Ishikawa (cell line): ENCODE results near the gene UTP15.

Source experiments
- CEBPB ChIP-seq: IDR thresholded peaks from 2 replicates; pipeline ENCODE4 v1.6.1; 2012
- CREB1 ChIP-seq: IDR thresholded peaks from 2 replicates; pipeline ENCODE4 v1.6.1; 2012; ENCODE audit warnings: low read depth
- EGR1 ChIP-seq: IDR thresholded peaks from 2 replicates; pipeline ENCODE4 v1.6.1; 2012
- EP300 ChIP-seq: IDR thresholded peaks from 2 replicates; pipeline ENCODE4 v1.6.1; 2012; ENCODE audit warnings: borderline replicate concordance
- FOXM1 ChIP-seq: IDR thresholded peaks from 2 replicates; pipeline ENCODE4 v1.6.1; 2012; ENCODE audit warnings: low read depth, borderline replicate concordance
- NFIC ChIP-seq: IDR thresholded peaks from 2 replicates; pipeline ENCODE4 v1.6.1; 2012
- RAD21 ChIP-seq: IDR thresholded peaks from 2 replicates; pipeline ENCODE4 v1.6.1; 2012; ENCODE audit warnings: low read depth
- TAF1 ChIP-seq: IDR thresholded peaks from 2 replicates; pipeline ENCODE4 v1.6.1; 2012; ENCODE audit warnings: low read depth, mild to moderate bottlenecking
- TCF12 ChIP-seq: IDR thresholded peaks from 2 replicates; pipeline ENCODE4 v1.6.1; 2012; ENCODE audit warnings: low read depth
- TEAD4 ChIP-seq: IDR thresholded peaks from 2 replicates; pipeline ENCODE4 v1.6.1; 2012
- YY1 ChIP-seq: IDR thresholded peaks from 2 replicates; pipeline ENCODE4 v1.6.1; 2012; ENCODE audit warnings: low read depth
- ZBTB7A ChIP-seq: IDR thresholded peaks from 2 replicates; pipeline ENCODE4 v1.6.1; 2012; ENCODE audit warnings: low read depth
- TF ChIP-seq, protein P1 (sequence below): IDR thresholded peaks from 2 replicates; pipeline ENCODE4 v1.6.1; 2012
- TF ChIP-seq, protein P2 (sequence below): IDR thresholded peaks from 2 replicates; pipeline ENCODE4 v1.6.1; 2012
- TF ChIP-seq, protein P3 (sequence below): IDR thresholded peaks from 2 replicates; pipeline ENCODE4 v1.6.1; 2012; ENCODE audit warnings: low read depth, mild to moderate bottlenecking

UTP15 gene

DNA sequence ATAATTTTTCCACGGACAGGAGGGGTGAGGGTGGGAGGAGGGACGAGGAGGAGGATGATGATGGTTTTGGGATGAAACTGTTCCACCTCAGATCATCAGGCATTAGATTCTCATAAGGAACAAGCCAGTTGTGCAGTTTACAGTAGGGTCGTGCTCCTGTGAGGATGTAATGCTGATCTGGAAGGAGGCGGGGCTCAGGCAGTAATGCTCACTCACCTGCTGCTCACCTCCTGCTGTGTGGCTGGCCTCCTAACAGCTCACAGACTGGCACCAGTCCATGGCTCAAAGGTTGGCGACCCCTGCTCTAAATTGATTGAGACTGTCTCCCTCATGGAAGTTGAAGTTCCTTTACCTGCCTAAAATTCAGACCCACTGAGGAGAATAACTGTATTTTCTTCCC, 33.3 kb upstream of the UTP15 start:
- TF ChIP-seq TAF1 (no peak), CEBPB (no peak), EGR1 (no peak), CREB1 (no peak), TCF12 (no peak), NFIC (no peak), ZBTB7A (no peak), TEAD4 (no peak), RAD21 (no peak)
- TF ChIP-seq, protein P1, sequence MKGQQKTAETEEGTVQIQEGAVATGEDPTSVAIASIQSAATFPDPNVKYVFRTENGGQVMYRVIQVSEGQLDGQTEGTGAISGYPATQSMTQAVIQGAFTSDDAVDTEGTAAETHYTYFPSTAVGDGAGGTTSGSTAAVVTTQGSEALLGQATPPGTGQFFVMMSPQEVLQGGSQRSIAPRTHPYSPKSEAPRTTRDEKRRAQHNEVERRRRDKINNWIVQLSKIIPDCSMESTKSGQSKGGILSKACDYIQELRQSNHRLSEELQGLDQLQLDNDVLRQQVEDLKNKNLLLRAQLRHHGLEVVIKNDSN = no peak

DNA sequence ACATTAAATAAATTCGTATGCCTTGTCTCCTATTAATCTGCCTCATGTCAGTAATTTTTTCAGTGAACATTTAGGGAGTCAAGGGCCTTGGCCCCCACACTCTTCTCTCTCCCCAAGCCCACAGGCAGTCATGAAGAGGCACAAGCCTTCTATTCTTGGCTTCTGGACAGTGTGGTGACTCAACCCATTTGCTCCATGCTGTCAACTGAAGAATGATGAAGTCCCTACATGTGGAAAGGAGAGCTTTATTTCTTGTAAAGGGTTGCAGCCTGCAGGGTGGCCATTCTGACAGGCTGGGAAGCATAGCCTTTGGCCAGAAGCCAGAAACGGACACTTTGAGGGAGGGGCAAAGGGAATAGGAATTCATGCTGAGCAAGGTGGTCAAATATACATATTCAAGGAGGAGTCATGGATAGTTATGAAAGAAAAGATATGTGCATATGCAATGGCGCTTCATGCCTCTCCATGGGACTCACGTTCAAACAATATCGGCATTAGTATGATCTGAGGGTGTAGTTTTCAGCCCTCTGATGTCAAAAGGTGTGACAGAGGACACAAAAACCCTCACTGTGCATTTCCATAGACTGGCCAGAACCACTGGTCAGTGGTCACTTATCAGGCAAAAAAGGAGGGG, 31.4 kb upstream of the UTP15 start:
- TF ChIP-seq TAF1 = no peak
- TF ChIP-seq NFIC = peak; percentile 24; the same call in 1 of the 2 replicates
- TF ChIP-seq TEAD4 = no peak
- TF ChIP-seq YY1 = no peak

DNA sequence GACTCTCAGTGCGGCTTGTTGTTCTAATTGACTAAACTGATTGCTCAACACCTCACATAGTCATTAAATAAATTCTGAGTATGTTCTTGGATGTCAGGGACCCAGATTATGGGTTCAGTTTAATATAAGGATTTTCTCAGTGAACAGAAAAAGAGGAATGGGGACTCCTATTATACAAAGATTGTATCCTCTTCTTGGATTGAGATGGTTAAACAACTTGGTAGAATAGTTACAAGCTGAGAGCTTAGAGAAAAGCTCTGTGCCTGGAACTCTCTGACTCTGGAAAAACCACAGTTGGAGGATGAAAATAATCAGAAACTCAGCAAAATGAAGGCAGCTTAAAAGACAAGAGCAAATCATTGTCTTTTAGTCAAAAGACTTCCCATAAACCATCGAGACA, 30.6 kb upstream of the UTP15 start:
- TF ChIP-seq EP300 (no peak), TAF1 (no peak), TCF12 (no peak), ZBTB7A (no peak), CEBPB (no peak), RAD21 (no peak), EGR1 (no peak)

- no peak for TF ChIP-seq RAD21
- TF ChIP-seq, protein P1 = no peak
- no peak for TF ChIP-seq ZBTB7A
- no peak for TF ChIP-seq FOXM1
- TF ChIP-seq TAF1 = no peak
These were observed 25.8 kb upstream of the UTP15 start for GRCh38 chr5:73539730-73540129.

DNA sequence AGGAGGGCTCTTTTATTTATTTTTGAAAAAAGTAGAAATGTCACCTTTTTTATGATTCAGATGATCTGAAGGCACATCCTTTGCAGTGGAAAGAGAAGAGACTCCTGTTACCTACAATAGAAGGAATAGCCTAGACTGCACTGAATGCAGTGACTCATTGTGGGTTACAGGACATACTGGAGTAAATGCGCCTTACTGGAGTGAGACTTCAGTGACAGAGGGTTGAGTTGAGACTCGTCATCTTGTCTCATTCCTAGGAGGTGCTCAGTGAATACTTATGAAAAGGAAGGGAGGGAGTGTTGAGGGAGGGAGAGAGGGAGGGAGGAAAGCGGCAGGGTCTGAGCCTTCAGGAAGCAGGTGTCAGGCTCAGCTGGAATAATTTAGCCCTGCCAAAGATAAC, 25.4 kb upstream of the UTP15 start:
- TF ChIP-seq TCF12 (no peak), YY1 (no peak), EGR1 (no peak)

DNA sequence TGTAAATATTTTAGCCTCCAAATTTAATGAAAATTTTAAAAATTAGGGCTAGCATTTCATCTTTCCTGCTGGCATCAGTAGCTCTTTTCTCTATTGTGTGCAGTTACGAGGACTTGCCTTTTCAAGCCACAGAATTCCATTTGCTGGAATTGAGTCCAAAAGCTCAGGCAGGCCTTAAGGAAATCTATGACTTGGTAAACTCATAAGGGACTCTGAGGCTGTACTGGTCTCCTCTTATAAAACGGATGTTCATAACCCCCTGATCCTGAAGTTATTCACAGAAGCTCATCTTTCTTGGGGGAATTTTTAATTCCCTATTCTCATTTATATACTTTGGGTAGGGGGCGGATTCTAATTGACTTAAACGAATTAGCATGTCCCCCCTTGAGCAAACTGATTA, 23.5 kb upstream of the UTP15 start:
- TF ChIP-seq, protein P2, sequence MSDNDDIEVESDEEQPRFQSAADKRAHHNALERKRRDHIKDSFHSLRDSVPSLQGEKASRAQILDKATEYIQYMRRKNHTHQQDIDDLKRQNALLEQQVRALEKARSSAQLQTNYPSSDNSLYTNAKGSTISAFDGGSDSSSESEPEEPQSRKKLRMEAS = no peak
- TF ChIP-seq TCF12 (no peak), TAF1 (no peak), NFIC (no peak), RAD21 (no peak), CREB1 (no peak), TEAD4 (no peak), YY1 (no peak), ZBTB7A (no peak), FOXM1 (no peak), EP300 (no peak), EGR1 (no peak), CEBPB (no peak)
- TF ChIP-seq, protein P1 = no peak
- TF ChIP-seq, protein P3, sequence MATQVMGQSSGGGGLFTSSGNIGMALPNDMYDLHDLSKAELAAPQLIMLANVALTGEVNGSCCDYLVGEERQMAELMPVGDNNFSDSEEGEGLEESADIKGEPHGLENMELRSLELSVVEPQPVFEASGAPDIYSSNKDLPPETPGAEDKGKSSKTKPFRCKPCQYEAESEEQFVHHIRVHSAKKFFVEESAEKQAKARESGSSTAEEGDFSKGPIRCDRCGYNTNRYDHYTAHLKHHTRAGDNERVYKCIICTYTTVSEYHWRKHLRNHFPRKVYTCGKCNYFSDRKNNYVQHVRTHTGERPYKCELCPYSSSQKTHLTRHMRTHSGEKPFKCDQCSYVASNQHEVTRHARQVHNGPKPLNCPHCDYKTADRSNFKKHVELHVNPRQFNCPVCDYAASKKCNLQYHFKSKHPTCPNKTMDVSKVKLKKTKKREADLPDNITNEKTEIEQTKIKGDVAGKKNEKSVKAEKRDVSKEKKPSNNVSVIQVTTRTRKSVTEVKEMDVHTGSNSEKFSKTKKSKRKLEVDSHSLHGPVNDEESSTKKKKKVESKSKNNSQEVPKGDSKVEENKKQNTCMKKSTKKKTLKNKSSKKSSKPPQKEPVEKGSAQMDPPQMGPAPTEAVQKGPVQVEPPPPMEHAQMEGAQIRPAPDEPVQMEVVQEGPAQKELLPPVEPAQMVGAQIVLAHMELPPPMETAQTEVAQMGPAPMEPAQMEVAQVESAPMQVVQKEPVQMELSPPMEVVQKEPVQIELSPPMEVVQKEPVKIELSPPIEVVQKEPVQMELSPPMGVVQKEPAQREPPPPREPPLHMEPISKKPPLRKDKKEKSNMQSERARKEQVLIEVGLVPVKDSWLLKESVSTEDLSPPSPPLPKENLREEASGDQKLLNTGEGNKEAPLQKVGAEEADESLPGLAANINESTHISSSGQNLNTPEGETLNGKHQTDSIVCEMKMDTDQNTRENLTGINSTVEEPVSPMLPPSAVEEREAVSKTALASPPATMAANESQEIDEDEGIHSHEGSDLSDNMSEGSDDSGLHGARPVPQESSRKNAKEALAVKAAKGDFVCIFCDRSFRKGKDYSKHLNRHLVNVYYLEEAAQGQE = no peak

GRCh38 chr5:73544429-73545402, 20.8 kb upstream of the UTP15 start:
- TF ChIP-seq, protein P1 = peak; percentile 51; the same call in 1 of the 2 replicates
- TF ChIP-seq CREB1 (no peak), NFIC (no peak), CEBPB (no peak), ZBTB7A (no peak), EGR1 (no peak)
- TF ChIP-seq, protein P3 = no peak
